Measurements from ENCODE around the gene HIGD1A.

GRCh38 chr3:42778644-42779043 is 25.6 kb downstream of the HIGD1A start:
- TF ChIP-seq CTCF (IDR thresholded peaks at IDR 0.05; ENCODE audit: low read depth, low read length, poor library complexity, severe bottlenecking) (no peak), EZH2phosphoT487 (IDR thresholded peaks at IDR 0.05; ENCODE audit: borderline replicate concordance, low read length) (no peak)
